Lower leg skin (tissue), 3 donors: ENCODE results near the gene C4BPB.
A peak's percentile ranks its signal among the peaks of the same experiment; 100 is the strongest.

Source experiments
- CTCF ChIP-seq, 3 donors: fragments of 450-650 bp; IDR thresholded peaks; one replicate each; pipeline ENCODE4 v1.5.1; 2016; ENCODE audit warnings: antibody characterized with exemption in 3 of 3, mild to moderate bottlenecking in 3 of 3, moderate library complexity in 2 of 3
- POLR2A ChIP-seq, 2 donors: fragments of 450-650 bp; IDR thresholded peaks; one replicate each; pipeline ENCODE4 v1.6.1; 2016 to 2017; ENCODE audit warnings: antibody characterized with exemption in 2 of 2, mild to moderate bottlenecking in 1 of 2, moderate library complexity in 1 of 2

- TF ChIP-seq POLR2A (IDR thresholded peaks at IDR 0.05): no peak
- peak in 1 of 3 donors; percentile 57 for TF ChIP-seq CTCF (IDR thresholded peaks at IDR 0.05)
Measured at GRCh38 chr1:207077470-207078377, 10.9 kb upstream of the C4BPB start.
